Measurements from ENCODE around the gene ZNF563.

The ZNF563 gene

GRCh38 chr19:12294249-12295158, 38.9 kb downstream of the ZNF563 start, which contains the start of gene ZNF44:
Gene ZNF44 (minus strand): TSS chr19:12294883. CDS start chr19:12294694, 189 bp downstream.
- peak; percentile 95 for DNase-seq (ENCODE audit: low read depth)

GRCh38 chr19:12293777-12294248, 39.6 kb downstream of the ZNF563 start:
- peak; percentile 82 for DNase-seq (ENCODE audit: low read depth)

GRCh38 chr19:12289790-12290065, 43.7 kb downstream of the ZNF563 start:
- DNase-seq (ENCODE audit: low read depth) = no peak

- no peak for DNase-seq (ENCODE audit: low read depth)
Observed at GRCh38 chr19:12287958-12288500, 45.4 kb downstream of the ZNF563 start.

- DNase-seq (ENCODE audit: low read depth) = no peak
Observed at GRCh38 chr19:12284631-12285030, 48.8 kb downstream of the ZNF563 start.

GRCh38 chr19:12284226-12284625, 49.2 kb downstream of the ZNF563 start:
- DNase-seq (ENCODE audit: low read depth) = no peak

- DNase-seq (ENCODE audit: low read depth) = no peak
Observed at GRCh38 chr19:12278713-12279112, 54.7 kb downstream of the ZNF563 start.

GRCh38 chr19:12272980-12273901, 60.2 kb downstream of the ZNF563 start:
- peak; percentile 13 for DNase-seq (ENCODE audit: low read depth)

GRCh38 chr19:12272386-12272785, 61.0 kb downstream of the ZNF563 start:
- DNase-seq (ENCODE audit: low read depth) = no peak

GRCh38 chr19:12270854-12271253, 62.6 kb downstream of the ZNF563 start:
- no peak for DNase-seq (ENCODE audit: low read depth)
